Amniotic stem cell (primary cell): ENCODE measurements around the gene NDUFV1.

Source experiments
- DNase-seq: peaks from one replicate; lab custom pipeline; 2025; lab: John Stamatoyannopoulos, UW

NDUFV1 gene

GRCh38 chr11:67640758-67641337 is 34.1 kb downstream of the NDUFV1 start:
- no peak for DNase-seq

GRCh38 chr11:67641338-67642172 is 34.8 kb downstream of the NDUFV1 start:
- DNase-seq = no peak

GRCh38 chr11:67642173-67643120 is 35.7 kb downstream of the NDUFV1 start:
- DNase-seq = no peak

- no peak for DNase-seq
These were observed 37.3 kb downstream of the NDUFV1 start for GRCh38 chr11:67644042-67644441.

- no peak for DNase-seq
These were observed 38.0 kb downstream of the NDUFV1 start for GRCh38 chr11:67644472-67645418.

GRCh38 chr11:67645521-67646461 is 39.1 kb downstream of the NDUFV1 start:
- no peak for DNase-seq

GRCh38 chr11:67646535-67647336 is 40.0 kb downstream of the NDUFV1 start:
- DNase-seq = no peak

- no peak for DNase-seq
These were observed 40.7 kb downstream of the NDUFV1 start for GRCh38 chr11:67647471-67647870.

- DNase-seq = no peak
These were observed 41.5 kb downstream of the NDUFV1 start for GRCh38 chr11:67648140-67648795.

- DNase-seq = no peak
These were observed 42.3 kb downstream of the NDUFV1 start for GRCh38 chr11:67648796-67649613.

GRCh38 chr11:67649634-67650510 is 43.1 kb downstream of the NDUFV1 start:
- DNase-seq = no peak

- DNase-seq = no peak
These were observed 45.4 kb downstream of the NDUFV1 start for GRCh38 chr11:67651976-67652781.

- DNase-seq = no peak
These were observed 46.5 kb downstream of the NDUFV1 start for GRCh38 chr11:67652965-67653845.

GRCh38 chr11:67654225-67654624 is 47.5 kb downstream of the NDUFV1 start:
- DNase-seq = no peak
